Keratinocyte (primary cell): ENCODE results near the gene STK26. TPM values are rescaled to one million over a fixed set of nuclear protein-coding genes. Genes with fewer than 3 reads are reported as not detected.

Source experiments
- DNase-seq: peaks from one replicate; pipeline ENCODE4 v3.0.0-alpha.2; 2011; ENCODE audit warnings: low read depth, missing footprints, low spot score
- FAIRE-seq: peaks from 2 replicates; lab custom pipeline; 2011; peaks lifted over from hg19 to GRCh38; lab: Jason Lieb, UNC
- H2AFZ ChIP-seq: 2 replicates; pipeline ENCODE4 v1.6.0; 2012; ENCODE audit warnings: low read length, control low read depth, inconsistent platforms; ENCODE audit not compliant: control insufficient read depth
- H3K27ac ChIP-seq: 2 replicates; pipeline ENCODE4 v1.5.1; 2011; ENCODE audit warnings: low read length; ENCODE audit not compliant: control insufficient read depth, insufficient read depth
- H3K27me3 ChIP-seq: 3 replicates; pipeline ENCODE4 v1.6.0; 2011; ENCODE audit warnings: low read length; ENCODE audit not compliant: control insufficient read depth, insufficient read depth; ENCODE audit errors: extremely low read depth
- H3K36me3 ChIP-seq, 2 experiments: 2 replicates in 1 of 2; 3 replicates in 1 of 2; pipeline ENCODE4 v1.5.1; 2011; ENCODE audit warnings: low read length in 2 of 2, mild to moderate bottlenecking in 1 of 2; ENCODE audit not compliant: control insufficient read depth in 2 of 2, insufficient read depth in 2 of 2; ENCODE audit errors: extremely low read depth in 1 of 2
- H3K4me1 ChIP-seq: 3 replicates; pipeline ENCODE4 v1.5.1; 2011; ENCODE audit warnings: low read length; ENCODE audit not compliant: control insufficient read depth, insufficient read depth; ENCODE audit errors: extremely low read depth
- H3K4me2 ChIP-seq: 3 replicates; pipeline ENCODE4 v1.6.0; 2011; ENCODE audit warnings: low read depth, low read length; ENCODE audit not compliant: control insufficient read depth, insufficient read depth; ENCODE audit errors: extremely low read depth
- H3K4me3 ChIP-seq, 3 experiments: fragments of 200-600 bp in 1 of 3; sonication (generic) in 1 of 3; 2 replicates in 2 of 3; 3 replicates in 1 of 3; pipeline ENCODE4 v1.5.1; 2011 to 2016; ENCODE audit warnings: low read length in 3 of 3, mild to moderate bottlenecking in 3 of 3, control low read depth in 2 of 3, inconsistent platforms in 1 of 3, low read depth in 1 of 3, mixed read lengths in 1 of 3, mixed run types in 1 of 3, moderate library complexity in 1 of 3; ENCODE audit not compliant: control insufficient read depth in 2 of 3, insufficient read depth in 2 of 3; ENCODE audit errors: extremely low read depth in 1 of 3
- H3K79me2 ChIP-seq: 2 replicates; pipeline ENCODE4 v1.6.0; 2012; ENCODE audit warnings: low read length; ENCODE audit not compliant: control insufficient read depth, insufficient read depth
- H3K9ac ChIP-seq: 3 replicates; pipeline ENCODE4 v1.6.0; 2011; ENCODE audit warnings: low read length; ENCODE audit not compliant: control insufficient read depth, insufficient read depth; ENCODE audit errors: extremely low read depth
- H3K9me1 ChIP-seq: 3 replicates; pipeline ENCODE4 v1.6.0; 2011; ENCODE audit warnings: low read length; ENCODE audit not compliant: control insufficient read depth, insufficient read depth; ENCODE audit errors: extremely low read depth
- H3K9me3 ChIP-seq: 2 replicates; pipeline ENCODE4 v1.5.1; 2012; ENCODE audit warnings: low read depth, low read length; ENCODE audit not compliant: control insufficient read depth
- H4K20me1 ChIP-seq: 3 replicates; pipeline ENCODE4 v1.6.0; 2011; ENCODE audit warnings: low read length; ENCODE audit not compliant: control insufficient read depth, insufficient read depth; ENCODE audit errors: extremely low read depth
- CTCF ChIP-seq, 3 experiments: IDR thresholded peaks in 1 of 3; conservative IDR thresholded peaks in 1 of 3; optimal IDR thresholded peaks in 1 of 3; 2 replicates in 2 of 3; 3 replicates in 1 of 3; pipeline versions ENCODE3 to v1.5.1; 2011; ENCODE audit warnings: low read length in 3 of 3, mild to moderate bottlenecking in 3 of 3, moderate library complexity in 2 of 3, control low read depth in 1 of 3, inconsistent platforms in 1 of 3; ENCODE audit not compliant: insufficient read depth in 2 of 3; ENCODE audit errors: extremely low read depth in 1 of 3
- EZH2 ChIP-seq: IDR thresholded peaks from one replicate; pipeline ENCODE4 v1.6.1; 2012; ENCODE audit warnings: inconsistent platforms, mild to moderate bottlenecking, low read length, moderate library complexity
- dilution Hi-C: fragments of 300-500 bp; cut with MboI; formaldehyde crosslinking; loops from one replicate; pipeline ENCODE4 v1.7.0; 2020; ENCODE audit warnings: low sequenced_read_pairs; ENCODE audit not compliant: extremely low pct_ligation_motif_present
- polyA plus RNA-seq, 5 experiments: library from polyadenylated mRNA; depleted of rRNA in 3 of 5; stranded (reverse) in 3 of 5; stranded (forward) in 1 of 5; unstranded in 1 of 5; fragments of >200 nt; gene quantifications; 1 replicate in 1 of 5; 2 replicates in 3 of 5; 3 replicates in 1 of 5; pipeline versions ENCODE4 v1.2.1 to v1.2.3, GENCODE V29; 2011 to 2012; ENCODE audit warnings: missing spikeins in 2 of 5, low read depth in 1 of 5, low replicate concordance in 1 of 5

Gene STK26
- polyA plus RNA-seq, 1 donor (not counting 4 experiments of a cell fraction or from before 2014, with no cell fraction given), result 32.3 TPM

DNA sequence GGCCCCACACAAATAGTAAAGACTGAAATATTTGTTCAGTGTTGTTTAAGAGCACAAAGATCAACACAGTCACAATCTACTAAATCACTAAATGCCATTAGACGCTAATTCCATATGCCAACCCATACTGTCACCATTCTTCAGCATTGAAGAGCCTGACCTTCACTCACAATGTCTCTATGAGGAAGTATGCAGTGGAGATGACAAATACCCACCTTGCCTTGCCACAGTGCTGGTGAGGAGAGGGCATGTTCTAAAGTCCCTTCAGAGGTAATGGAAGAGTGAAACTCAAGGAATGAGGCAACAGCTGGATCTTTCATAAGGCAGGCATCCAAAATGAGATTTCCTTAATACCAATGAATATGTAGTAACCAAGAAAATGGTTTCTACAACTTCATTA, 54.3 kb downstream of the STK26 start:
- Histone ChIP-seq H3K4me3 (no peak overlapping the region), H3K27me3 (no peaks in the 10 kb centered on the region), H3K4me1 (no peaks in the 10 kb centered on the region), H3K9me3 (no peaks in the 10 kb centered on the region), H4K20me1 (no peaks in the 10 kb centered on the region), H3K9me1 (no peaks in the 10 kb centered on the region), H3K79me2 (no peaks in the 10 kb centered on the region), H3K9ac (no peak overlapping the region), H3K36me3 (no peaks in the 10 kb centered on the region), H2AFZ (no peak overlapping the region), H3K4me2 (no peak overlapping the region), H3K27ac (no peak overlapping the region)
- FAIRE-seq, result no peak
- dilution Hi-C loops, result no loop called here
- no peak for DNase-seq
- TF ChIP-seq CTCF (optimal IDR thresholded peaks at IDR 0.05 in 1 of 3, IDR thresholded peaks at IDR 0.05 in 1 of 3, conservative IDR thresholded peaks at IDR 0.05 in 1 of 3; ENCODE audit: extremely low read depth in 1 of 3, insufficient read depth in 2 of 3, low read length in 3 of 3) (no peak), EZH2 (no peak)

- no peak for DNase-seq
- no peak overlapping the region for H3K9ac ChIP-seq
Measured at GRCh38 chrX:132077912-132078311, 54.8 kb downstream of the STK26 start.

More at GRCh38 chrX:132077912-132078311, 54.8 kb downstream of the STK26 start:
- no peaks in the 10 kb centered on the region for H3K4me1 ChIP-seq
- TF ChIP-seq EZH2 (no peak), CTCF (optimal IDR thresholded peaks at IDR 0.05 in 1 of 3, IDR thresholded peaks at IDR 0.05 in 1 of 3, conservative IDR thresholded peaks at IDR 0.05 in 1 of 3; ENCODE audit: extremely low read depth in 1 of 3, insufficient read depth in 2 of 3, low read length in 3 of 3) (no peak)
- no peaks in the 10 kb centered on the region for H3K79me2 ChIP-seq
- H2AFZ ChIP-seq, result no peak overlapping the region
- no peak for FAIRE-seq
- no peaks in the 10 kb centered on the region for H3K9me1 ChIP-seq
- no peak overlapping the region for H3K4me2 ChIP-seq
- no peaks in the 10 kb centered on the region for H3K27me3 ChIP-seq
- no peaks in the 10 kb centered on the region for H4K20me1 ChIP-seq
- H3K36me3 ChIP-seq, result no peaks in the 10 kb centered on the region
- dilution Hi-C loops, result no loop called here
- H3K27ac ChIP-seq, result no peak overlapping the region
- H3K4me3 ChIP-seq, result no peak overlapping the region
- no peaks in the 10 kb centered on the region for H3K9me3 ChIP-seq
